DMS153 treated with DMSO at 0.1 percent for 48 hours (cell line): ENCODE results near the gene CBLC.

Experiments
- DNase-seq: peaks from one replicate; lab custom pipeline; 2025; ENCODE audit not compliant: unreplicated experiment; lab: John Stamatoyannopoulos, UW

Gene CBLC

GRCh38 chr19:44777715-44778347 lies at the start of gene CBLC:
CBLC (plus strand) TSS chr19:44777890; CDS start chr19:44777932, 42 bp downstream.
- DNase-seq = peak; percentile 43

GRCh38 chr19:44728178-44728577 lies 49.5 kb upstream of the CBLC start:
- DNase-seq = no peak

DNA sequence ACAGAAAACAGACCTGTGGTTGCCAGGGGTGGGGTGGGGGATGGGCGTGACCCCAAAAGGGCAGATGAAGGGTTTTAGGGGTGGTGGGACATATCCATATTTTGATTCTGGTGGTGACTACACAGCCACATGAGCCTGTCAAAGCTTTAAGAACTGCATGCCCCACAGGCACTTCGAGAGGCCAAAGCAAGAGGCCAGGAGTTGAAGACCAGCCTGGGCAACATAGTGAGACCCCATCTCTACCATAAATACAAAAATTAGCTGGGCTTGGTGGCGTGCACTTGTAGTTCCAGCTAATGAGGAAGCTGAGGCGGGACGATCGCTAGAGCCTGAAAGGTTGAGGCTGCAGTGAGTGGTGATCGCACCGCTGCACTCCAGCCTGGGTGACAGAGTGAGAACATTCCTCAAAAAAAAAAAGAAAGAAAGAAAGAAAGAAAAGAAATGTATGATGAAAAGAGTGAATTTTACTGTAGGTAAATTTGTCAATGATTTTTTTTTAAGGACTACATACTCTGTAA lies 48.1 kb upstream of the CBLC start:
- DNase-seq = no peak

DNA sequence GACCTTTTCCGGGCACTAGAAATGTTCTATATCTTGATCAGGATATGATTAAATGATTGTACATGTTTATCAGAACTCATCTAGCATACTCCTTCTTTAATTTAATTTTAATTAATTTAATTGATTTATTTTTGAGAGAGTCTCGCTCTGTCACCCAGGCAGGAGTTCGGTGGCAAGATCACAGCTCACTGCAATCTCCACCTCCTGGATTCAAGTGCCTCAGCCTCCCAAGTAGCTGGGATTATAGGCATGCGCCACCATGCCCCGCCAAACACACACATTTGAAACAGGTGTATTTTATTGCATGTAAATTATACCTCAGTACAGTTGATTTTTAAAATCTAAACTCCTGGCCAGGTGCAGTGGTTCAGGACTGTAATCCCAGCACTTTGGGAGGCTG lies 46.6 kb upstream of the CBLC start:
- no peak for DNase-seq

DNA sequence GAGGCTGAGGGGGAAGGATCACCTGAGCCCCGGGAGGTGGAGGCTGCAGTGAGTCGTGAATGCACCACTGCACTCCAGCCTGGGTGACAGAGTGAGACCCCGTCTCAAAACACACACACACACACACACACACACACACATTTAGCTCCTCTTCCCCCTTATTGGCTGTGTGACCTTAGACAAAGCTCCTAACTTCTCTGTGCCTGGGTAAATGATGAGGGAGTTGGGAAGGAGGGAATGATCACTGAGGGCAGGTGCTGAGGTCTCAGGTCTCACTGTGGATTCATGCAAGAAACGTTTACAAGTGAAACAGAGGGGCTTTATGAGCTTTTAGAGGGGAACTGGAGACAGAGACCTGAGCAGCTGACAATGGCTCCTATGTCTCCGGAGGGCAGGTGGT lies 46.1 kb upstream of the CBLC start:
- no peak for DNase-seq

DNA sequence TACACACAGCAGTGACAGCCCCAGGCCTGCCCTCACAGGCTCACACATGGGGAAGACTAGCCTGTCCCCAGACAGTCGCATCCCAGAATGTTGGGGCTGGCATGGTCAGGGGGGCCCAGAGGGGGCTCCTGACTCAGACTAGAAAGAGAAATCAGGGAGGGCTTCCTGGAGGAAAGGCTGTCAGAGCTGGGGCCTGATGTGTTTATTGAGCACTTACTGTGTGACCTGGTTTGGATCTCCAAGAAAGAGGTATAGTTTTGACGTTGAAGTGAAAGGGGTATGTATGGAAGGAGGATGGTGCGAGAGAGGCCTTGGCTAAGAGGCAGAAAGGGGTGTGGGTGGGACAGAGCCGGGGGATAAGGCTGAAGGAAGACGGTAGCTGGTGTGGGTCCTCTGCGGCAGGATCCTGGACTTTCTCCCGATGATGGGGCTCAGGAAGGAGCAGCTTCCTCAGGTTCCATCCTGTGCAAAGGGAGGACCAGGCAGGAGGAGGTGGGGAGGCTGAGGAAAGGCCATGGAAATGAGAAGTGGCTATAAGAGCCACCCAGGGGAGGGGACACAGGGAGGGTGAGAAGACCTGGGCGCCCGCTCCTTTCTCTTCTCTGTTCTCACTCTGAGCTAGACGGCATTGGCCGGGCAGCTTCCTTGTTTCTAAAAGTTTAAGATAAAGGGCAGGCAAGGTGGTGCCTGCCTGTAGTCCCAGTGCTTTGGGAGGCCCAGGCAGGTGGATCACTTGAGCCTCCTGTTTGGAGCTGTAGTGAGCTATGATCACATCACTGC lies 45.3 kb upstream of the CBLC start:
- DNase-seq = no peak

GRCh38 chr19:44734357-44734756 lies 43.3 kb upstream of the CBLC start:
- DNase-seq = no peak

DNA sequence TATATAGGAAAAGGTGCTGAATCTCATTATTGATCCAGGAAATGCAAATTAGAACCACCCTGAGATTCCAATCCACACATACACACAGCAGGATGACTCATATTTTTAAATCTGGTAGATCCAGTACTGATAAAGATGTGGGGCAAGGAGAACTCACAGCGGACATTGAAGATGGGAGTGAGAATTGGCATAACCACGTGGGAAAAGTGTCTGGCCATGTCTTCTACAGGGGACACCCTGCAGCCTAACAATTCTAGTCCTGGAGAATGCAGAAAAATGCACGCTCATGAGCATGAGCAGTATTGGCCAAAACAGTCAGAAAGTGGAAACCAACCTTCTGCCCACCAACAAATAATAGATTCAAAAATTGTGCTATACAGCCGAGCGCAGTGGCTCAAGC lies 42.7 kb upstream of the CBLC start:
- no peak for DNase-seq

DNA sequence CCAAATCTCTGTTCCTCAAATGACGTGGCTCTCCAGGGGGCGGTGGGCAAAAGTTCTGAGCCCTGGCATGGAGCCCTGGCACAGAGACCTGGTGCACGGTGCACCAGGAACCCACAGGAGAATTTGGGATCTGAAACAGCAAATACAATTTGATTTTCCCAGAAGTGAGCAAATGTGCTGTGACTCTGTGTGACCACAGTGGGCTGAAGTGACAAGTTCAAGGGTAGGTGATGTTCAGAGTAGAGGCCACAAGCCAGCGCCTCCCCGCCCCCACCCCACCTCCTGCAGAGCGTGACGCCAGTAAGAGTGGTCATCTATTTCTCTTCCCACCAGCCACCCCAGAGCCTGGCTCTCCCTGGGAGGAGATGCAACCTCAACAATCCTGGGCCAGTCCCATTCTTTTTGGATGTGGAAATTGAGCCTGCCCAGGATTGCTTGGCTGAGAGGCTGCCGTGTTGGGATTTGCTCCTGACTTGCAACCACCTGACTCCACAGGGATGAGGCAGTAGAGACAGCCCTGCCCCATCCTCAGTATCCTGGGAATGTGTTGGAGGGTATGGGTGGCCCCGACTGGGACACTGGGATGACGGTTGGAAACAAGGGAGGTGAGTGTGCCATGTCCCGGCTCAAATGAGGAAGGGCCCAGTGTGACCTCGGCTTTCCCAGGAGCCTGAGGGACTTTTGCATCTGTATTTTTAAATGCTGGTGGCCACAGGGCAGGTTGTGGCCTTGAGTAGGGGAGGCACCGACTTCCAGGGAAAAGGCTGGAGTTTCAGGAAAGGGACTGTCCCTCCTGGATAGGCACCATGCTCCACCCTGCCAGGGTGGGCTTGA lies 40.2 kb upstream of the CBLC start:
- no peak for DNase-seq

GRCh38 chr19:44738136-44738535 lies 39.6 kb upstream of the CBLC start:
- DNase-seq = no peak

- DNase-seq = no peak
Measured at GRCh38 chr19:44738603-44739558, 38.8 kb upstream of the CBLC start.

GRCh38 chr19:44740351-44740824 lies 37.3 kb upstream of the CBLC start:
- no peak for DNase-seq

- no peak for DNase-seq
Measured at GRCh38 chr19:44741258-44741731, 36.4 kb upstream of the CBLC start.

GRCh38 chr19:44741841-44742329 lies 35.8 kb upstream of the CBLC start:
- DNase-seq = peak; percentile 25

GRCh38 chr19:44742330-44743061 lies 35.2 kb upstream of the CBLC start:
- DNase-seq = no peak

- DNase-seq = no peak
Measured at GRCh38 chr19:44744871-44745332, 32.8 kb upstream of the CBLC start.

DNA sequence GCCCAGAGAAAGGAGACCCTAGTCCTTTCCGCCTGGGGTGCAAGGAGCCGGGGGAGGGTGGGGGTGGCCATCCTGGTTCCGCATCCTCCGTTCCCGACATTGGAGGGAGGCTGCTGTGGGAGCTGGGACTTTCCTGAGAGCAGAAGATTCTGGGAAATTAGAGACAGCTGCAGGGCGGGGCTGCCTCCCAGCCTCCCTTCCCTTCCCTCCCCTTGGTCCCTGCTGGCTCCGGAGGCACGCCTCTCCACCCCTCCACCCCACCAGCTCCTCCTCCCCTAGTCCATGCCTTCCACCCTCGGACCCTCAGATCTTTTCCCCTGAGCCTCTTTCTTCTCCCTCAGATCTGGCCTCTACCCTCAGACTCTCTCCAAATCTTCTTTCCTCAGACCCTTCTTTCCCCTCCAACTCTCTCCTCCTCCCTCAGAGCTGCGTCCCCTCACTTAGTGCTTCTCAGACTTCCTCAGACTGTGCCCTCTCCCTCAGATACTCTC lies 32.3 kb upstream of the CBLC start:
- no peak for DNase-seq

DNA sequence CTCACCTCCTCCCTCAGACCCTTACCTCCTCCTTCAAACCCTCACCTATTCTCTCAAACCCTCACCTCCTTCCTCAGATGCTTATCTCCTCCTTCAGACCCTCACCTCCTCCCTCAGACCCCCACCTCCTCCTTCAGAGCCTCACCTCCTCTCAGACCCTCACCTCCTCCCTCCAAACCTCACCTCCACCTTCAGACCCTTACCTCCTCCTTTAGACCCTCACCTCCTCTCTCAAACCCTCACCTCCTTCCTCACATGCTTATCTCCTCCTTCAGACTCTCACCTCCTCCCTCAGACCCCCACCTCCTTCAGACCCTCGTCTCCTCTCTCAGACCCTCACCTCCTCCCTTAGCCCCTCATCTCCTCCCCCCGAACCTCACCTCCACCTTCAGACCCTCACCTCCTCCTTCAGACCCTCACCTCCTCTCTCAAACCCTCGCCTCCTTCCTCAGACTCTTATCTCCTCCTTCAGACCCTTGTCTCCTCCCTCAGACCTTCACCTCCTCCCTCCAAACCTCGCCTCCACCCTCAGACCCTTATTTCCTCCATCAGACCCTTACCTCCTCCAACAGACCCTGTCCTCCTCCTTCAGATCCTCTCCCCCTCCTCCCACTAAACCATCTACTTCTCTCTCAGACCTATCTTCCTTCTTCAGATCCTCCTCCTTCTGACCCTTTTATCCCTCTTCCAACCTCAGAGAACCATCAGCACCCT lies 31.6 kb upstream of the CBLC start:
- no peak for DNase-seq

- DNase-seq = no peak
Measured at GRCh38 chr19:44746616-44746945, 31.1 kb upstream of the CBLC start.
